Measurements from ENCODE around the gene ANKRD7.

The ANKRD7 gene

DNA sequence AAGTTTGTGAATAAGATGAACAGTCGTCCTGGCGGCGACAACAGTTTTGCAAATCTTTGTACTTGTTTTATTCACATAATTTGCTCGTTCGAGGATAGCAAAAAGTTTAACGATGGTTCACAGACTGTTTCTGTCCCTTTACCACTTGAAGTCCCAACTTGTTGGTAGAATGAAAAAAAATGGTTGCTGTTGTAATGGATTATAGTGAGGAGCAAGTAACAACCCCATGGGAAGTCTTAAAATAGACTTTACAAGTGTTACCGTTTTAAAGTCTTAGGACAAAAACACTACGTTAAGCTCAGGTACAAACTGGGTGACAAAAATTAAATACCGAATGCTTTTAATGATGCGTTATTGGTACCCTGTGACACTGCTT, 40.0 kb upstream of the ANKRD7 start:
- no peak for DNase-seq (ENCODE audit: low read depth)
- H3K4me3 ChIP-seq (ENCODE audit: low read length): peak overlapping the region; percentile 71
- TF ChIP-seq, protein P1, sequence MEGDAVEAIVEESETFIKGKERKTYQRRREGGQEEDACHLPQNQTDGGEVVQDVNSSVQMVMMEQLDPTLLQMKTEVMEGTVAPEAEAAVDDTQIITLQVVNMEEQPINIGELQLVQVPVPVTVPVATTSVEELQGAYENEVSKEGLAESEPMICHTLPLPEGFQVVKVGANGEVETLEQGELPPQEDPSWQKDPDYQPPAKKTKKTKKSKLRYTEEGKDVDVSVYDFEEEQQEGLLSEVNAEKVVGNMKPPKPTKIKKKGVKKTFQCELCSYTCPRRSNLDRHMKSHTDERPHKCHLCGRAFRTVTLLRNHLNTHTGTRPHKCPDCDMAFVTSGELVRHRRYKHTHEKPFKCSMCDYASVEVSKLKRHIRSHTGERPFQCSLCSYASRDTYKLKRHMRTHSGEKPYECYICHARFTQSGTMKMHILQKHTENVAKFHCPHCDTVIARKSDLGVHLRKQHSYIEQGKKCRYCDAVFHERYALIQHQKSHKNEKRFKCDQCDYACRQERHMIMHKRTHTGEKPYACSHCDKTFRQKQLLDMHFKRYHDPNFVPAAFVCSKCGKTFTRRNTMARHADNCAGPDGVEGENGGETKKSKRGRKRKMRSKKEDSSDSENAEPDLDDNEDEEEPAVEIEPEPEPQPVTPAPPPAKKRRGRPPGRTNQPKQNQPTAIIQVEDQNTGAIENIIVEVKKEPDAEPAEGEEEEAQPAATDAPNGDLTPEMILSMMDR (IDR thresholded peaks at IDR 0.05; ENCODE audit: insufficient read depth, low read depth, low read length, missing control alignments): no peak

DNA sequence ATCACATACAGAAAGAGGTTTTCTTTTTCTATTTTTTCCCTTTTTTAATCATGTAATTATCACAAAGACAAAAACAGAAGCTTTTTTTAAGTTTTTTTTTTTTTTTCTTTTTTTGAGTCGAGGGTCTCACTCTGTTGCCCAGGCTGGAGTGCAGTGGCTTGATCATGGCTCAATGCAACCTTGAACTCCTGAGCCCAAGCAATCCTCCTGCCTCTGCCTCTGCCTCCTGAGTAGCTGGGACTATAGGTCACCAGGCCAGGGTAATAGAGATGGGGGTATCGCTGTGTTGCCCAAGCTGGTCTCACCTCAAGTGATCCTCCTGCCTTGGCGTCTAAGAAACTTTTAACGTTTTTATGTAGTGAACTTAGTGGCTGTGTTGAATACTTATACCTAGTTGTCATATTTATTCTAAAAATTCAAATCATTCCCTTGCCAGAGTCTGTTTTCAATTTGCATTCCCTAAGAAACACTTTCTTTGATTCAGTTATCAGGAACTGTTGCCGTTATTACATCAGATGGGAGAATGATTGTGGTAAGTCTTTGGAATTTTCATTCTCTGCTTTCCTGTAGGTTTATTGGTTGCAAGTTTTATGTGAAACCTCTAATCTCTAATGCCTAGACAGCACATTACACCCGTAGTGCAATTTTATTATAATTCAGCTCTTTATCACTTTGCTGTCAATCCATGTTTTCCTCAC, 39.2 kb upstream of the ANKRD7 start:
- TF ChIP-seq, protein P1 (IDR thresholded peaks at IDR 0.05; ENCODE audit: insufficient read depth, low read depth, low read length, missing control alignments): no peak
- H3K4me3 ChIP-seq (ENCODE audit: low read length): peak overlapping the region; percentile 71
- no peak for DNase-seq (ENCODE audit: low read depth)

DNA sequence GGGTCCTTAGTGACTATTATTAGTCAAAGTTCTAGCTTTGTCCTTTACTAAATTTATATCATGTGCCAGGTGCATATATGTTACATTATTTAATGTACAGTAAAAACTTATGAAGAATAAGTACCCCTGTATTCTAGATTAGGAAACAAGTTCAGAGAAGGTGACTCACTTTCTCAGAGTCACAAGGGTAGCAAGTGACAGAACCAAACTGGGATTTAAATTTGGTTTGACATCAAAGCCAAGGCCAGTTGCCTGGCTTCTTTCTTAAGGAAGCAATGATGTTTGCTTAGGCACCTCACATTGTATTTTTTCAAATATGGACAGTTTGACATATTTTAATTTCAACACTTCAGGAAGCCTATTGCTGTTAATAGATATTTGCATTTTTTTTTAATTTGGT, 38.0 kb upstream of the ANKRD7 start:
- H3K4me3 ChIP-seq (ENCODE audit: low read length): no peak overlapping the region
- TF ChIP-seq, protein P1 (IDR thresholded peaks at IDR 0.05; ENCODE audit: insufficient read depth, low read depth, low read length, missing control alignments): no peak
- no peak for DNase-seq (ENCODE audit: low read depth)

DNA sequence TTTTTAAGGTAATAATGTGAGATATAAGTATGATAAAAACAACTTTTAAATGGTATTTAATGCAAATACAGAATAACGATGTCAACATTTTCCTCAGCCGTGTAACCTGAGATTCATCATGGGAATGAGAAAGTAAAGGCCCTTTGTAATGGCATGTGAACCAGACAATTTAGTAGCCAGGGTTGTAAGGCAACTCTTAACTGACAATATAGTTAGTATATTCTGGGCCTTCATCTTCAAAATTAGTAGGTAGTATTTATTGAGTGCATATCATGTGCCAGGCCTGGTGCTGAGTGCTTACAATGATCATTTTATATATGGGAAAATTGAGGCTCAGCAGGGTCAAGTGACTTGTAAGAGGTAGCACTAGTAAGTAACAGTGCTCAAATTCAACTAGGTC, 29.9 kb upstream of the ANKRD7 start:
- no peak overlapping the region for H3K4me3 ChIP-seq (ENCODE audit: low read length)
- TF ChIP-seq, protein P1 (IDR thresholded peaks at IDR 0.05; ENCODE audit: insufficient read depth, low read depth, low read length, missing control alignments): no peak
- DNase-seq (ENCODE audit: low read depth): no peak

DNA sequence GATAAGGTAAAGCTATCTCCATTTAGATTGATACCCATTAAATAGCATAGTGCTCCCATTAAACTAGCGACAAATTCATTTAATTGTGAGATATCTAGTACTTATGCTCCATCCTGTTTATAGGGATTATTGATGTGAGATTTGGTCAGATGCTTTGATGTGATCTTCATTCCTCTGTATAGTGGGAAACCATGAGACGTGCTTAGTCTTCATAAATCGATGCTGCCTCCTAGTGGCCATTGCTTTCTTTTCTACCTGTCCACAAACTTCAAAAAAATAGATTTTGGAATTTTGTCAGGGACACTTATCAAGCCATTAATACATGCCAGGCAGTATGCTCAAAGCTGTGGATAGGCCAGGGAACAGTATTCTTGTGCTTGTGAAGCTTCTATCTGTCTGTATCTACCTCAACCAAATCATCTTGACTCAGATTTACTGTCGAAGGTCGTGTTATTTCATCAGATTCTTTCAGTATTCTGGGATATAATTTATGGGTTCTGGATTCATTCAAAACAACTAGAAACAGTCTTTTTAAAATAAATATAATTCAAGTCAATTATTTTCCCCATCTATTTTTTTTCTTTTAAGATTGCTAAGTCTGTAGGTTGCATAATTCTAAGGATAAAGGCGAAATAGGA, 28.5 kb upstream of the ANKRD7 start:
- H3K4me3 ChIP-seq (ENCODE audit: low read length): no peak overlapping the region
- TF ChIP-seq, protein P1 (IDR thresholded peaks at IDR 0.05; ENCODE audit: insufficient read depth, low read depth, low read length, missing control alignments): peak; percentile 75
- peak; percentile 69 for DNase-seq (ENCODE audit: low read depth)

DNA sequence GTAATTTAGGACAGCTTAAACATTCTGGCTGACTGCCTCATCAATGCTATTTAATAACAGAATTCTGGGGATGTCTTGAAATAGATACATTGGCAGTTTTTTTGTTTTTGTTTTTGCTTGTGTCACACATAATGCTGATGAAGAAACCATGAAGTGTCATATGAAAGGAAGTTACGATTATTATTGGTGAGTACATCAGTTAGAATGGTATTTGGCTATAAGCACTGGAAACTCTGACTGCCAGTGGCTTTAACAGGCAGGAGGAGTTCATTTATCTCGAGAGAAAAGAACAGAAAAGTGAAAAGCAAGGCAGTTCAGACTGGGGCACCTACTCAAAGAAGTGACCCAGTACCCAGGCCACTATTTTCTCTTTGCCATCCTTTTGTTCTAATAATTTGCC, 22.4 kb upstream of the ANKRD7 start:
- no peak overlapping the region for H3K4me3 ChIP-seq (ENCODE audit: low read length)
- no peak for DNase-seq (ENCODE audit: low read depth)
- TF ChIP-seq, protein P1 (IDR thresholded peaks at IDR 0.05; ENCODE audit: insufficient read depth, low read depth, low read length, missing control alignments): no peak

All from epithelial cell of esophagus (primary cell).